ENCODE data around the gene NAV1.
"Not testable (repeated sequence)": the region's sequence is repeated elsewhere in the genome, so short reads cannot be mapped to it uniquely, and the experiment has no call there.

Gene NAV1

GRCh38 chr1:201568859-201569294 is 29.9 kb downstream of the NAV1 start:
- H3K4me3 Mint-ChIP-seq = no peak overlapping the region
- no peak overlapping the region for H3K27ac Mint-ChIP-seq
- H3K36me3 Mint-ChIP-seq = no peaks in the 10 kb centered on the region
- H3K27me3 Mint-ChIP-seq = no peaks in the 10 kb centered on the region
- no peaks in the 10 kb centered on the region for H3K9me3 Mint-ChIP-seq (ENCODE audit: low read depth)
- peaks cover 9% of the 10 kb centered on the region for H3K4me1 Mint-ChIP-seq (ENCODE audit: low read depth)

GRCh38 chr1:201570181-201570885 is 31.4 kb downstream of the NAV1 start:
- Mint-ChIP-seq H3K36me3 (no peaks in the 10 kb centered on the region), H3K9me3 (ENCODE audit: low read depth) (no peaks in the 10 kb centered on the region), H3K27ac (no peak overlapping the region), H3K4me3 (no peak overlapping the region), H3K27me3 (no peaks in the 10 kb centered on the region), H3K4me1 (ENCODE audit: low read depth) (peaks cover 9% of the 10 kb centered on the region)

- peaks cover 9% of the 10 kb centered on the region for H3K4me1 Mint-ChIP-seq (ENCODE audit: low read depth)
- H3K27ac Mint-ChIP-seq = no peak overlapping the region
- no peak overlapping the region for H3K4me3 Mint-ChIP-seq
- no peaks in the 10 kb centered on the region for H3K9me3 Mint-ChIP-seq (ENCODE audit: low read depth)
- H3K27me3 Mint-ChIP-seq = no peaks in the 10 kb centered on the region
- H3K36me3 Mint-ChIP-seq = no peaks in the 10 kb centered on the region
Measured at GRCh38 chr1:201570886-201571624, 32.1 kb downstream of the NAV1 start.

- Mint-ChIP-seq H3K4me1 (ENCODE audit: low read depth) (peaks cover 9% of the 10 kb centered on the region), H3K27ac (no peak overlapping the region), H3K4me3 (no peak overlapping the region), H3K9me3 (ENCODE audit: low read depth) (peaks cover 6% of the 10 kb centered on the region), H3K27me3 (no peaks in the 10 kb centered on the region), H3K36me3 (peaks cover 5% of the 10 kb centered on the region)
Measured at GRCh38 chr1:201573030-201573429, 34.1 kb downstream of the NAV1 start.

GRCh38 chr1:201573923-201574322 is 35.0 kb downstream of the NAV1 start:
- Mint-ChIP-seq H3K4me3 (no peak overlapping the region), H3K4me1 (ENCODE audit: low read depth) (peaks cover 9% of the 10 kb centered on the region), H3K27ac (no peak overlapping the region), H3K9me3 (ENCODE audit: low read depth) (peaks cover 6% of the 10 kb centered on the region), H3K27me3 (no peaks in the 10 kb centered on the region), H3K36me3 (peaks cover 5% of the 10 kb centered on the region)

GRCh38 chr1:201575912-201576311 is 37.0 kb downstream of the NAV1 start:
- Mint-ChIP-seq H3K27me3 (no peaks in the 10 kb centered on the region), H3K4me3 (no peak overlapping the region), H3K36me3 (peaks cover 8% of the 10 kb centered on the region), H3K27ac (no peak overlapping the region), H3K9me3 (ENCODE audit: low read depth) (peaks cover 6% of the 10 kb centered on the region), H3K4me1 (ENCODE audit: low read depth) (peaks cover 9% of the 10 kb centered on the region)

GRCh38 chr1:201576914-201577313 is 38.0 kb downstream of the NAV1 start:
- Mint-ChIP-seq H3K4me3 (no peak overlapping the region), H3K27me3 (no peaks in the 10 kb centered on the region), H3K9me3 (ENCODE audit: low read depth) (peaks cover 6% of the 10 kb centered on the region), H3K4me1 (ENCODE audit: low read depth) (peaks cover 9% of the 10 kb centered on the region), H3K36me3 (peaks cover 8% of the 10 kb centered on the region), H3K27ac (no peak overlapping the region)

- Mint-ChIP-seq H3K27me3 (no peaks in the 10 kb centered on the region), H3K4me1 (ENCODE audit: low read depth) (peaks cover 3% of the 10 kb centered on the region), H3K36me3 (peaks cover 8% of the 10 kb centered on the region), H3K4me3 (no peak overlapping the region), H3K9me3 (ENCODE audit: low read depth) (peaks cover 6% of the 10 kb centered on the region), H3K27ac (no peak overlapping the region)
Measured at GRCh38 chr1:201578008-201578888, 39.3 kb downstream of the NAV1 start.

GRCh38 chr1:201581371-201581770 is 42.4 kb downstream of the NAV1 start:
- H3K4me1 Mint-ChIP-seq (ENCODE audit: low read depth); H3K27me3 Mint-ChIP-seq; H3K27ac Mint-ChIP-seq; H3K36me3 Mint-ChIP-seq; H3K4me3 Mint-ChIP-seq; H3K9me3 Mint-ChIP-seq (ENCODE audit: low read depth): not testable (repeated sequence)

GRCh38 chr1:201582705-201583442 is 43.9 kb downstream of the NAV1 start:
- Mint-ChIP-seq H3K27ac (no peak overlapping the region), H3K4me3 (no peak overlapping the region), H3K4me1 (ENCODE audit: low read depth) (no peaks in the 10 kb centered on the region), H3K9me3 (ENCODE audit: low read depth) (peaks cover 1% of the 10 kb centered on the region), H3K27me3 (peaks cover 3% of the 10 kb centered on the region), H3K36me3 (peaks cover 4% of the 10 kb centered on the region)

- no peaks in the 10 kb centered on the region for H3K4me1 Mint-ChIP-seq (ENCODE audit: low read depth)
- no peak overlapping the region for H3K4me3 Mint-ChIP-seq
- H3K27ac Mint-ChIP-seq = no peak overlapping the region
- H3K9me3 Mint-ChIP-seq (ENCODE audit: low read depth) = no peaks in the 10 kb centered on the region
- peaks cover 3% of the 10 kb centered on the region for H3K36me3 Mint-ChIP-seq
- H3K27me3 Mint-ChIP-seq = peaks cover 3% of the 10 kb centered on the region
Measured at GRCh38 chr1:201583663-201584062, 44.7 kb downstream of the NAV1 start.

- H3K27ac Mint-ChIP-seq = no peak overlapping the region
- H3K4me3 Mint-ChIP-seq = no peak overlapping the region
- peaks cover 3% of the 10 kb centered on the region for H3K27me3 Mint-ChIP-seq
- no peaks in the 10 kb centered on the region for H3K4me1 Mint-ChIP-seq (ENCODE audit: low read depth)
- peaks cover 2% of the 10 kb centered on the region for H3K36me3 Mint-ChIP-seq
- no peaks in the 10 kb centered on the region for H3K9me3 Mint-ChIP-seq (ENCODE audit: low read depth)
Measured at GRCh38 chr1:201584471-201585092, 45.7 kb downstream of the NAV1 start.

- no peak overlapping the region for H3K4me3 Mint-ChIP-seq
- no peaks in the 10 kb centered on the region for H3K9me3 Mint-ChIP-seq (ENCODE audit: low read depth)
- peaks cover 3% of the 10 kb centered on the region for H3K27me3 Mint-ChIP-seq
- H3K4me1 Mint-ChIP-seq (ENCODE audit: low read depth) = no peaks in the 10 kb centered on the region
- no peaks in the 10 kb centered on the region for H3K36me3 Mint-ChIP-seq
- no peak overlapping the region for H3K27ac Mint-ChIP-seq
Measured at GRCh38 chr1:201585093-201585483, 46.2 kb downstream of the NAV1 start.

- Mint-ChIP-seq H3K4me3 (no peak overlapping the region), H3K9me3 (ENCODE audit: low read depth) (no peaks in the 10 kb centered on the region)
Measured at GRCh38 chr1:201585901-201586300, 47.0 kb downstream of the NAV1 start.

More at GRCh38 chr1:201585901-201586300, 47.0 kb downstream of the NAV1 start:
- Mint-ChIP-seq H3K4me1 (ENCODE audit: low read depth) (no peaks in the 10 kb centered on the region), H3K27ac (no peak overlapping the region), H3K36me3 (no peaks in the 10 kb centered on the region), H3K27me3 (peaks cover 3% of the 10 kb centered on the region)

Data from activated naive CD8-positive, alpha-beta T cell (primary cell).